ENCODE data around the gene POU6F2. TPM values are rescaled to one million over a fixed set of nuclear protein-coding genes. Genes with fewer than 3 reads are reported as not detected.
A peak's percentile ranks its signal among the peaks of the same experiment; 100 is the strongest.

Gene POU6F2
- total RNA-seq, 4 donors from 2014 or later, result 0.48 to 0.82 TPM; not detected in 2

- Histone ChIP-seq H3K4me3 (no peak overlapping the region), H3K4me1 (no peaks in the 10 kb centered on the region), H3K36me3 (no peaks in the 10 kb centered on the region), H3K27ac (no peak overlapping the region), H3K27me3 (no peaks in the 10 kb centered on the region), H3K9me3 (no peaks in the 10 kb centered on the region)
- WGBS, 2 donors (ENCODE audit: low coverage in 1 of 2), result 56 to 60% methylated on average over 3 to 8 of the region's 8 CpGs
- no peak for DNase-seq
- intact Hi-C loops (cut with DNase I; ENCODE audit: low total_unique reads), result no loop called here
- in situ Hi-C loops (cut with MboI; ENCODE audit: low pct_ligation_motif_present in 1 of 4, low pct_unique_long_range_greater_than_20kb in 1 of 4, low sequenced_read_pairs in 3 of 4), result no loop called here
- TF ChIP-seq POLR2AphosphoS5 (IDR thresholded peaks at IDR 0.05) (no peak), EP300 (IDR thresholded peaks at IDR 0.05; ENCODE audit: low read depth) (no peak), POLR2A (IDR thresholded peaks at IDR 0.05) (no peak)
- TF ChIP-seq, protein P1, sequence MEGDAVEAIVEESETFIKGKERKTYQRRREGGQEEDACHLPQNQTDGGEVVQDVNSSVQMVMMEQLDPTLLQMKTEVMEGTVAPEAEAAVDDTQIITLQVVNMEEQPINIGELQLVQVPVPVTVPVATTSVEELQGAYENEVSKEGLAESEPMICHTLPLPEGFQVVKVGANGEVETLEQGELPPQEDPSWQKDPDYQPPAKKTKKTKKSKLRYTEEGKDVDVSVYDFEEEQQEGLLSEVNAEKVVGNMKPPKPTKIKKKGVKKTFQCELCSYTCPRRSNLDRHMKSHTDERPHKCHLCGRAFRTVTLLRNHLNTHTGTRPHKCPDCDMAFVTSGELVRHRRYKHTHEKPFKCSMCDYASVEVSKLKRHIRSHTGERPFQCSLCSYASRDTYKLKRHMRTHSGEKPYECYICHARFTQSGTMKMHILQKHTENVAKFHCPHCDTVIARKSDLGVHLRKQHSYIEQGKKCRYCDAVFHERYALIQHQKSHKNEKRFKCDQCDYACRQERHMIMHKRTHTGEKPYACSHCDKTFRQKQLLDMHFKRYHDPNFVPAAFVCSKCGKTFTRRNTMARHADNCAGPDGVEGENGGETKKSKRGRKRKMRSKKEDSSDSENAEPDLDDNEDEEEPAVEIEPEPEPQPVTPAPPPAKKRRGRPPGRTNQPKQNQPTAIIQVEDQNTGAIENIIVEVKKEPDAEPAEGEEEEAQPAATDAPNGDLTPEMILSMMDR (IDR thresholded peaks at IDR 0.05), result no peak
Observed at GRCh38 chr7:39407723-39408122, 430.0 kb downstream of the POU6F2 start.

DNA sequence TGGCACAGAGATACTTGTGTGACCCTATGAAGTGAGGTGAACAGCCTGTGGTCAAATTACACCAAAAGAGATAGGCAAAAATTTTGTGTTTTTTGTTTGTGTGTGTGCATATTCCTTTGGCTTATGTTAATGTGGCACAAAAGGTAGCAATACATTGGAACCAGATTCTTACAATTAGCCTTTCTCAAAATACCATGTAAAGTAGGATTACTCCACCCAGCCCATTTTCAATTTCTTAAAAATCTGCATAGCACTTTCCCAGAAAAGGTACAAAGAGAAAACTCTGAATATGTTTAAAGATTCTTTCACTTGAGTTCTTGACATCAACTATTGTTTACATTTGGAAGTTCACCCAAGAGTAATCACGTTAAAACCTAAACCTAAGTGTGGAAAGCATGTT, 431.2 kb downstream of the POU6F2 start:
- Histone ChIP-seq H3K27me3 (peaks cover 10% of the 10 kb centered on the region), H3K4me1 (peaks cover 0 to 3% (median 0%) of the 10 kb centered on the region in 4 donors), H3K27ac (no peak overlapping the region), H3K9me3 (no peaks in the 10 kb centered on the region), H3K36me3 (no peaks in the 10 kb centered on the region), H3K4me3 (no peak overlapping the region)
- in situ Hi-C loops (cut with MboI; ENCODE audit: low pct_ligation_motif_present in 1 of 4, low pct_unique_long_range_greater_than_20kb in 1 of 4, low sequenced_read_pairs in 3 of 4) (no loop called here), intact Hi-C loops (cut with DNase I; ENCODE audit: low total_unique reads) (no loop called here)
- TF ChIP-seq EP300 (IDR thresholded peaks at IDR 0.05; ENCODE audit: low read depth) (no peak), POLR2AphosphoS5 (IDR thresholded peaks at IDR 0.05) (no peak), POLR2A (IDR thresholded peaks at IDR 0.05) (no peak)
- TF ChIP-seq, protein P1 (IDR thresholded peaks at IDR 0.05), result no peak
- WGBS, 2 donors (ENCODE audit: low coverage in 1 of 2), result 82% methylated on average over 1 of the region's 1 CpG; no CpG with 5 or more reads in 1 of the 2 donors
- no peak for DNase-seq

- H3K4me3 ChIP-seq, result no peak overlapping the region
- no peaks in the 10 kb centered on the region for H3K9me3 ChIP-seq
- 90 to 94% methylated on average over 4 to 5 of the region's 5 CpGs for WGBS, 2 donors (ENCODE audit: low coverage in 1 of 2)
- peaks cover 0 to 6% (median 2%) of the 10 kb centered on the region in 4 donors for H3K4me1 ChIP-seq
- H3K36me3 ChIP-seq, result no peaks in the 10 kb centered on the region
- in situ Hi-C loops (cut with MboI; ENCODE audit: low pct_ligation_motif_present in 1 of 4, low pct_unique_long_range_greater_than_20kb in 1 of 4, low sequenced_read_pairs in 3 of 4) (no loop called here), intact Hi-C loops (cut with DNase I; ENCODE audit: low total_unique reads) (no loop called here)
- H3K27ac ChIP-seq, result no peak overlapping the region
- peaks cover 26% of the 10 kb centered on the region for H3K27me3 ChIP-seq
- TF ChIP-seq, protein P1 (IDR thresholded peaks at IDR 0.05), result no peak
- TF ChIP-seq POLR2A (IDR thresholded peaks at IDR 0.05) (no peak), EP300 (IDR thresholded peaks at IDR 0.05; ENCODE audit: low read depth) (no peak), POLR2AphosphoS5 (IDR thresholded peaks at IDR 0.05) (no peak)
- DNase-seq, result no peak
Observed at GRCh38 chr7:39410582-39410981, 432.9 kb downstream of the POU6F2 start.

GRCh38 chr7:39413636-39414223, 436.0 kb downstream of the POU6F2 start:
- peaks cover 26% of the 10 kb centered on the region for H3K27me3 ChIP-seq
- H3K9me3 ChIP-seq, result no peaks in the 10 kb centered on the region
- intact Hi-C loops (cut with DNase I; ENCODE audit: low total_unique reads) (no loop called here), in situ Hi-C loops (cut with MboI; ENCODE audit: low pct_ligation_motif_present in 1 of 4, low pct_unique_long_range_greater_than_20kb in 1 of 4, low sequenced_read_pairs in 3 of 4) (no loop called here)
- peaks cover 0 to 6% (median 2%) of the 10 kb centered on the region in 4 donors for H3K4me1 ChIP-seq
- DNase-seq, result no peak
- peak overlapping the region; percentile 26 to 53 (median 38) for H3K4me3 ChIP-seq
- H3K27ac ChIP-seq, result no peak overlapping the region
- 7 to 27% methylated on average over 7 to 25 of the region's 25 CpGs for WGBS, 2 donors (ENCODE audit: low coverage in 1 of 2)
- H3K36me3 ChIP-seq, result no peaks in the 10 kb centered on the region
- TF ChIP-seq, protein P1 (IDR thresholded peaks at IDR 0.05), result no peak
- no peak for TF ChIP-seq EP300 (IDR thresholded peaks at IDR 0.05; ENCODE audit: low read depth)
- no peak for TF ChIP-seq POLR2AphosphoS5 (IDR thresholded peaks at IDR 0.05)
- TF ChIP-seq POLR2A (IDR thresholded peaks at IDR 0.05), result no peak

Measured in transverse colon (tissue), 4 donors.